Activated CD8-positive, alpha-beta memory T cell treated with anti-CD3 and anti-CD28 coated beads, Interleukin-2, amount 50 U/mL, for 4 hours (primary cell): ENCODE data around the gene LLGL2.

ENCODE experiments used
- DNase-seq: peaks from one replicate; pipeline ENCODE4 v3.0.0-alpha.2; 2020

The LLGL2 gene

GRCh38 chr17:75493476-75494129 is 31.9 kb upstream of the LLGL2 start:
- DNase-seq: no peak

DNA sequence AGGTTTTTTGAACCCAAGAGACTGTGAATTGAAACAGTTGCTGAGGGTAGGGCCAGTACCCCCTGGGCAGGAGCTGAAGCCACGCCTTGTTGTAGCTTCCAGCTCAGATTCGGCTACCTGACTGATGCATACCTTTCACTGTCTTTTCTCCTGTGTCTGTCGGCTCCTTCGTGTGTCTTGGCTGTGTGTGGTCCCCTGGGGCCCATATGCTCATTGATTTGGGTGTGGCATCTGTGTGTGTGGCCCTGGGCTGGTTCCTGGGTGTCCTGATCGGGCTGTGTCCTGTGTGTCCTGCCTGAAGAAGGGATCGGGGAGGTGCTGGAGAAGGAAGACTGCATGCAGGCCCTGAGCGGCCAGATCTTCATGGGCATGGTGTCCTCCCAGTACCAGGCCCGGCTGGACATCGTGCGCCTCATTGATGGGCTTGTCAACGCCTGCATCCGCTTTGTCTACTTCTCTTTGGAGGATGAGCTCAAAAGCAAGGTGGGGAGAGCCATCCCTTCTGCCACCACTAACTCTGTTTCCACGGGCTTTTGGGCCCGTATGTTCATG is 31.1 kb upstream of the LLGL2 start:
- no peak for DNase-seq

DNA sequence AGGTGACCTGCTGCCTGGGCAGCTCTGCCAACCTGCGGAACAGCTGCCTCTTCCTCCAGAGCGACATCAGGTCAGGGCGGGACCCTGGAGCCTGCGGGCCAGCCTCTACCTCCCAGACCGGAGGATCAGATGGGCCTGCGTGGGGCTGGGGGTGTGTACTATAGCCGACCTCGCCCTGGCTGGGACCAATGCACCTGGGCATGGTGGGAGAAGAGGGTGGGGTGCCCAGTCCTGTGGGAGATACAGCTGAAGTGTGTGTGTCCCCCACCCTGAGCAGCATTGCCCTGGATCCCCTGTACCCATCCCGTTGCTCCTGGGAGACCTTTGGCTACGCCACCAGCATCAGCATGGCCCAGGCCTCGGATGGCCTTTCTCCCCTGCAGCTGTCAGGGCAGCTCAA is 29.5 kb upstream of the LLGL2 start:
- DNase-seq: no peak

DNA sequence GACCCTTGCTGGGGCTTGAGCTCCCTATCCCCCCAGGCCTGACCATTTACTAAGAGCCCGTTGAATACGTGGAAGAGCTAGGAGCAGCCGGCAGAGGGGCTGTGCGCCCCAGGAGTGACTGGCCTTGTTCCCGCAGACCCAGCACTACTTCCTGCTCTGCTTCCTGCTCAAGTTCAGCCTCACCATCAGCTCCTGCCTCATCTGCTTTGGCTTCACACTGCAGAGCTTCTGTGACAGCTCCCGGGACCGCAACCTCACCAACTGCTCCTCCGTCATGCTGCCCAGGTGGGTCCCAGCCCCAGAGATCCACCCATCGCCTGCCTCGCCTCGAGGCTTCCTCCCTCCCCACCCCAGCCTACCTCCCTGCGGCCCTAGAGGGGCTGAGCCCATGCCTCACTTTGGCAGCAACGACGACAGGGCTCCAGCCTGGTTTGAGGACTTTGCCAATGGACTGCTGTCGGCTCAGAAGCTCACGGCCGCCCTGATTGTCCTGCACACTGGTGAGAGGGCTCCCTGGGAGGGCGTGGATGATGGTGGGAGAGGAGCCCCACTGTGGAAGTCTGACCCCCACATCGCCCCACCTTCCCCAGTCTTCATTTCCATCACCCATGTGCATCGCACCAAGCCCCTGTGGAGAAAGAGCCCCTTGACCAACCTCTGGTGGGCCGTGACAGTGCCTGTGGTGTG is 27.3 kb upstream of the LLGL2 start:
- no peak for DNase-seq

DNA sequence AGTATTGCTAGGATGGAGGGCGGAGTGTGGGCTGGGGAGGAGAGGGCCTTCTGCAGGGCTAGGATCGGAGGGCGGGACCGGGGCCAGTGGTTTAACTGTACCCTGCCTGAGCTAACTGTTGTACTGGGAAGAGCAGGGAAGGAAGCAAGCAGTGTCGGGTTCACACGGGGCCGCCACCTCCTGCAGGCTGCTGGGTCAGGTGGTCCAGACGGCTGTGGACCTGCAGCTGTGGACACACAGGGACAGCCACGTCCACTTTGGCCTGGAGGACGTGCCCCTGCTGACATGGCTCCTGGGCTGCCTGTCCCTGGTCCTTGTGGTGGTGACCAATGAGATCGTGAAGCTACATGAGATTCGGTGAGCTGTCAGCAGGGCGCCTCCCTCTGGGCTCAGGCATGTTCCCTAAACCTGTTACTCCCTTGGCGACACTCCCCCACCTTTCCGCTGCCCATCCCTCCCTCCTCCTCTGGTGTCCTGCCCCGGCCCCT is 26.7 kb upstream of the LLGL2 start:
- no peak for DNase-seq

- DNase-seq: no peak
These were observed 26.0 kb upstream of the LLGL2 start for GRCh38 chr17:75499313-75500022.

DNA sequence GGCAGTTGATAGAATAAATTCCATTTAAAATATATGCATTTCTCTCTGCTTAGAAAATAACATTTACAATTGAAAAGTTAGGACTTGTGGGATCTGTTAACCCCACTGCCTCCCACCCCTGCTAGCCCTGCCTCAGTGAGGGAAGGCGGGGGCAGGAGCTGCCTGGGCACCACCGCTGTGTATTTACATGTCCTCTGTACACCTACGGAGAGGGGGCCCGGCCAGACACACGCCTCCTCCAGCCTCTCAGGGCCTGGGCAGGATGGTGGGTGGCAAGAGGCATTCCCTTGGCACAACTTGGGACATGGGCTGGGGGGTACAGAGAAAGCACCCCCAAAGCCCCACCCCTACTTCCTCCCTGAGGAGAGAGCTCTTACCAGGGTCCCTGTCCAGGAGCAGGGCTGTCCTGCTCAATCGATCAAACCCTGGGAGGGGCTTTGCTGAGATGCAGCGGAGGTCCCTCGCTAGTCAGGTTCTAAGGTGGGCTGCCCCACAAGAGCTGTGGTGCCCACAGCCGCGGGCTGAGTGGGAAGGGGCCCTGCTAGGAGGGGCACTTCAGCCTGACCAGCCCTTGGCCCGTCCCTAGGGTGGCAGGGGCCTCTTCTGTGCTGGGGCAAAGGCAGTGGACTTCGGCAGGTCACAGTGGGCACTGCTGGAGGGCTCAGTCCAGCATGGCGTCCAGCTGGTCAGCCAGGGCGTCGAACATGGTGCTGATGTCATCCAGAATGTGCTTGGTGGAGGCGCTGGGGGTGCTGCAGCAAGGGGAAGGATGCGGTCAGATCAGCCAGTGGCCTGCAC is 24.9 kb upstream of the LLGL2 start:
- DNase-seq: no peak

DNA sequence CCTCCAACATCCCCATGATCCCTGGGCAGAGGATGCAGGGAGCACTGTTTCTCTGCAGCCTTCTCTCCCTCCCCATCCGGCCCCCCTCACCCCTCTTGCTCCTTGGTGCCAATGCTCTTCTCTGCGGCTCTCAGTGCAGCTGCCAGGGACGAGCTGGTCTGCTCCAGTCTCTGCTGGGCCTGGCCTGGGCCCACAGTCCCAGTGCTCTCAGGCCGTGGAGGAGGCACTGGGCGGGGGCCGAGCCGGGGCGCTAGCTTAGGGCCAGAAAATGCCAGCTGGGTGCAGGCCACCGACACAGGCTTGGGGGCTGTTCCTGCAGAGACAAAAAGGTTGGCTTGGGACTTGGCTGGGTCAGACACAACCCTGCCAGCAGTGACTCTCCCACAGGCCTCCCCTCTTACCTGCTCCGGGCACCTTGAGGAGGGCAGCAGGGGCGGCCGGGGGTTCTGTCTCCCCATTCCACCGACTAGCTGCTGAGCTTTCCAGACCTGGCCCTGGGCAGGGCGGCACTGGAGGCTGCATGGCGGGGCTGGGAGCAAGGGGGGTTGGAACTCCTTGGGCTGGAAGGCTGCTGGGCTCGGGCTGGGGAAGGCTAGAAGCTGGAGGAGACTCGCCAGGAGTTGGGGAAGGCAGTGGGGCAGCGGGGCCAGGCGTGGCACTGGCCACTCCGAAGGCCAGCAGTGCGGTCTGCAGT is 24.0 kb upstream of the LLGL2 start:
- no peak for DNase-seq

DNA sequence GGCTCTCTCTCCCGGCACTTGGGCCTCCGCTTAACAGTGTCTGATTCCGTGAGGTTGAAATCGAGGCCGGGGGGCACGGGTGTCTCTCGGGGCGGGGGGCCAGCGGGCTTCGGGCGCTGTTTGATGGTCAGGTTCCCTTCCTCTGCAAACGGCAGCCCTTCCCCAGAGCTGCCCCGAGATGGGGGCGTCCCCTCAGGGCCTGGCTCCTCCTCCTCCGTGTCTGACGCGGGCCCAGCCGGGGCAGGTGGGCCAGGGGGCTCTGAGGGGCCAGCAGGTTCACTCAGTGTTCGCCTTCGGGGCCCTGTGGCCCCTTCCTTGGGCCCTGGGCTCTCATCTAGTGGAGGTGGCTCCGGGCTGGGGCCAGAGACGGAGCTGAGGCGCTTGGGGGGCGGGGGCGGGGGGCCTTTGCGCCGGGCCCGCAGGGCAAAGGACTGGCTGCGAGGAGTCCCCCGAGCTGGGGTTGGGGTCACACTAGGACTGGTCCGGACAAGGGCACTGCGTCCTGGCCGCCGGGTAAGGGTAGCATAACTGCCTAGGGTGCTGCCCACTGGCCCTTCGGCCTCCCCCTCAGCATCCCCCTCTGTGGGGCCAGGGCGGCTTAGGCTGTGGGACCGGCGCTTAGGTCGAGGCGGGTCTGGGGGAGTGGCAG is 23.3 kb upstream of the LLGL2 start:
- no peak for DNase-seq

- DNase-seq: no peak
These were observed 22.7 kb upstream of the LLGL2 start for GRCh38 chr17:75502721-75503329.

GRCh38 chr17:75503337-75503950 is 22.1 kb upstream of the LLGL2 start:
- DNase-seq: no peak

GRCh38 chr17:75503976-75504346 is 21.5 kb upstream of the LLGL2 start:
- DNase-seq: no peak

DNA sequence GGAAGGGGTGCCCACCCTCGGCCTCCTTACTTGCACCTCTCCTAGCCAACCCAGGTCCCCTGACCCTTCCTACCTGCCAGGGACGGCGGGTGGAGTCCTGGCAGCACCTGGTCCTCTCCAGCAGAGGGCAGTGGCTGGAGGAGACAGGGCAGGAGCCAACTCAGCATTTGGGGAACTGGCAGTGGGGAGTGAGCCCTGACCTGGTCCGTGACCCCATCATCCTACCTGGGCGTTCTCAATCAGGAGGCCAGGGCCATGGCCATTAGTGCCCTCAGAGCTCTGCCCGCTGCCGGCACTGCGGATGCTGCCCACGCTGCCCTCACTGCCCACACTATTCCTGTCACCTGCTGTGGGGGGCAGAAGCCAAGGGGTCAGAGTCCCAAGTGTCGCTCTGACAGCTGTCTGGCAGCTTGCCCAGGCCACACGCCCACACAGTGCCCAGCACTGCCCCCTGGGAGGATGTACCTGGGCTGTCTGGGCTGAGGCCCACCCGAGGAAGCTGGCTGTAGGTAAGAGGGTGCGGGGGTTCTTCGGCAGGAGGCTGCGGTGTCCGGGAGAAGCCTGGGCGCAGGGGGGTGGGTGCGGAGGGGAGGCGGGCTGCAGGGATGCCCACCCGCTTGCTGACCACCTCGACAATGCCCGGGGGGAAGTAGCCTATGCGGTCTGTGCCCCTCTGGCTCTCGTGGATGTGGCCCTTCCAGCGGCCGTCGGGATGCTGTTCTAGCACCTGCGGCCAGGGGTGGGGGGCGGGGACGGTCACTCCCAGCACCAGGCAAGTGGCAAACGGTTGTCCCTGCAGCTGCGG is 20.9 kb upstream of the LLGL2 start:
- peak; percentile 45 for DNase-seq

DNA sequence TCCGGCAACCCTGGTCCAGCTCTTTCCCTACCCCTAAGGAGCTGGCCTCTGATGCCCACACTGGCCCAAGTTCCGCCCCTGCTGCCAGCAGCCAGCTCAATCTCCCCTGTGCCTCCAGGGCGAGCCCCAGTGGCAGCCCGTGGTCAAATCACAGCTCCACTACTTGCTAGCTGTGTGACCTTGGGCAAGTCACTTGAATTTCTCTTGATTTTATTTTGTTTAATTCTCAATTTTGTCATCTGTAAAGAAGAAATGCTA is 20.4 kb upstream of the LLGL2 start:
- no peak for DNase-seq

DNA sequence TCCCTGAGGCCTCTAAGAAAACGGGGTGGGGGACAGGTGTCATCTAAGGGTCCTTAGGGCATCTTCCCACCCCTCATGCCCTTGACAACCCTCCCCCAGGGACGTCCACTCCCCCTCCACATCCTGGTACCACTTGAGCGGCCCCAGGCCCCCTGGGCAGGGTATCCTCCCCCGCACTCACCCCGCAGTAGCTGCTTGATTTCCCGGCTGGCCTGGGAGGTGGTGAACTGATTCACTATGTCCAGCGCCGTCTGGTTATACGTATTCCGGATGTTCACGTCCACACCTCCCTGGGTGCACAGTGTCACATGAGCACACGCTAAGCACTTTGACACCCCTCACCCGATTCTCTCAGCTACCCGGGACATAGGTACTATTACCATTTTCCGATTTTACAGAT is 19.9 kb upstream of the LLGL2 start:
- DNase-seq: no peak

- no peak for DNase-seq
These were observed 19.4 kb upstream of the LLGL2 start for GRCh38 chr17:75506134-75506533.

GRCh38 chr17:75506888-75507287 is 18.6 kb upstream of the LLGL2 start:
- no peak for DNase-seq

DNA sequence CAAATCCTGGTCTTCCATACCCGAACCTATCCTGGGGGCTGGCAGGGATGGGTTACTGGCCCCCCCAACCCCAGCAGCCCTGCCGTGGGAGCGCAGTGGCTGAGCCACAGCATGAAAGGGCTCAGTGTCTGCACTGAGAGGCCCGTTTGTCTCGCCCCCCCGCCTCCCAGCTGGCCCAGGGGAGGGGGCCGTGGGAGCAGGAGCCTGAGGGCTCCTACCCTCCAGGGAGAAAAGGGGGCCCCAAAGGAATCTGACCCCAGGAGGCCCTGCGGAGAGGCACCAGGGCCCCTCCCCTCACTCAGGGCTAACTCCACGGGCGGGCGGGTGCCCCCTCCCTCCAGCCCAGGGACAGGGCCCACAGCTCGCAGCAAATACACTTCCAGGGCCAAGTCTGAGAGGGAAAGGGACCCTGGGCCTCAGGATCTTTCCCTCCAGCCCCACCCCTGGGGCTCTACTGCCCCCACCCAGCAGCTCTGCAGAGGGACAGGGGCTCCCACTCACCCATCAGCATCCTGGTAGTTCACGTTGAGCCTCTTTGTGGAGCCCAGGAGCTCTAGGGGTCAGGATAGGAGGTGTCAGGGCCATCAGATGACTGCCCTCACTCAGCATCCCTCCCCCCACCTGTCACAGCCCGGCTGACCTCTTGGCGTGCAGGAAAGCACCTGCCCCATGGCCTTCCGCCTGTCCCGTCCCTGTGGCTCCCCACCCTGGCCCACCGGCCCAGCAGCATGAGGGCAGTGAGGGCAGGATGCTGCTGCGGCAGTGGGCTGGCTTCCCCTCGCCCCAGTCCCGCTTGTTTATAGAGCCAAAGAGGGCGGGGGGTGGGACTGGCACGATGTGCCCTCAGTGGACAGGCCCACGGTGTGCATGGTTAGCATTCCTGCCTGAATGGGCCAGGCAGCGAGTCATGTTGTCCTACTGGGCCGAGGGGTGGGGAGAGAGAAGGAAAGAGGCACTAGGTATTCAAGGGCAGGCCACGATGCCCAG is 17.5 kb upstream of the LLGL2 start:
- DNase-seq: no peak

DNA sequence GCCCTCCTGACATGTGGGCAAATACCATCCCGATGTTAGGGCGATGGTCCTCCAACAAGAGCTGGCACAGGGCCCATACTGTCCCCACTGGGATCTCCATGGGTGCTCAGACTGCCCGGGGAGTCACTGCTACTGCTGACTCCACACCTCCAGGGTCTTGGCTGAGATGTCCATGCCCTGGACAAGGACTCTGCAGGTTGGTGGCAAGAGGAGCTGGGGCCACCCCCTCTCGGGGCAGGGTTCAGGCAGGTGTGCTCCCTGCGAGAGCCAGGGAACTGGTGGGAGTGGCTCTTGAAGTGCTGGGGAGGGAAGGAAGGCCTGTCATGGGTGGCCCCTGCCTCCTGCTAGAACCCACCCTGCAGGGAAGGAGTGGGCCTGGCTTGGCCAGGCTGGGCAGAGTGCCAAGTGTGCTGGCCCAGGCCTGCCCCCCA is 16.6 kb upstream of the LLGL2 start:
- no peak for DNase-seq
